ENCODE measurements around the gene CHD9. TPM values are rescaled to one million over a fixed set of nuclear protein-coding genes. Genes with fewer than 3 reads are reported as not detected.

CHD9 gene
- polyA plus RNA-seq, 1 donor from 2014 or later, result 69.3 TPM

DNA sequence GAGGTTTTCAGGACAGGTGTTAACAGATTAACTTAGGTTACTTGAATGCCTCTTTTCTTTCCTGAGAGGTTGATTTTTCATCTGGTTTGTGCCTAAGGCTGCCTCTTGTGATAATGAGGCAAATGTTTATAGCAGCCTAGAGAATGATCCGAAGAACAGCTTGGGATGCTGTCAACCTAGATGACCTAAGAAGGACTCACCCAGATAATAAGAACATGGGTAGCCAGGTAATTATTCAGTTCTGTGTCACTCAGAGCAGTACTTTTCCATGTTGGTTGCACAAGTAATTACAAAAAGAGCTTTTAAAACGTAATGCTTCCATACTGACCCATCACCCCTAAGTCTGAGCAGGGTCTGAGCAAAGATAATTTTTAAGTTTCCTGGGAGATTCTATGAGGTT lies 60.3 kb downstream of the CHD9 start:
- Histone ChIP-seq H2AFZ (ENCODE audit: low read depth, low read length) (no peak overlapping the region), H3K4me2 (ENCODE audit: low read length) (no peak overlapping the region), H3K36me3 (ENCODE audit: insufficient read depth, low read length) (no peaks in the 10 kb centered on the region), H3K9me3 (ENCODE audit: low read length) (no peaks in the 10 kb centered on the region), H3F3A (ENCODE audit: insufficient read depth, low read length, poor library complexity, severe bottlenecking) (no peaks in the 10 kb centered on the region), H3K79me2 (replicated peaks; ENCODE audit: insufficient read depth, low read length) (no peaks in the 10 kb centered on the region), H3K9me2 (ENCODE audit: insufficient read depth, low read length) (no peaks in the 10 kb centered on the region), H3K9ac (ENCODE audit: low read length) (no peak overlapping the region), H3K27me3 (ENCODE audit: insufficient read depth, low read depth, low read length) (no peaks in the 10 kb centered on the region), H3K4me3 (ENCODE audit: low read length) (no peak overlapping the region), H3K27ac (ENCODE audit: low read length) (no peak overlapping the region), H4K20me1 (ENCODE audit: insufficient read depth) (no peaks in the 10 kb centered on the region)
- no peak for TF ChIP-seq MXI1 (conservative IDR thresholded peaks at IDR 0.05; ENCODE audit: poor library complexity, severe bottlenecking)
- TF ChIP-seq, protein P1, sequence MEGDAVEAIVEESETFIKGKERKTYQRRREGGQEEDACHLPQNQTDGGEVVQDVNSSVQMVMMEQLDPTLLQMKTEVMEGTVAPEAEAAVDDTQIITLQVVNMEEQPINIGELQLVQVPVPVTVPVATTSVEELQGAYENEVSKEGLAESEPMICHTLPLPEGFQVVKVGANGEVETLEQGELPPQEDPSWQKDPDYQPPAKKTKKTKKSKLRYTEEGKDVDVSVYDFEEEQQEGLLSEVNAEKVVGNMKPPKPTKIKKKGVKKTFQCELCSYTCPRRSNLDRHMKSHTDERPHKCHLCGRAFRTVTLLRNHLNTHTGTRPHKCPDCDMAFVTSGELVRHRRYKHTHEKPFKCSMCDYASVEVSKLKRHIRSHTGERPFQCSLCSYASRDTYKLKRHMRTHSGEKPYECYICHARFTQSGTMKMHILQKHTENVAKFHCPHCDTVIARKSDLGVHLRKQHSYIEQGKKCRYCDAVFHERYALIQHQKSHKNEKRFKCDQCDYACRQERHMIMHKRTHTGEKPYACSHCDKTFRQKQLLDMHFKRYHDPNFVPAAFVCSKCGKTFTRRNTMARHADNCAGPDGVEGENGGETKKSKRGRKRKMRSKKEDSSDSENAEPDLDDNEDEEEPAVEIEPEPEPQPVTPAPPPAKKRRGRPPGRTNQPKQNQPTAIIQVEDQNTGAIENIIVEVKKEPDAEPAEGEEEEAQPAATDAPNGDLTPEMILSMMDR (IDR thresholded peaks at IDR 0.05; ENCODE audit: poor library complexity, severe bottlenecking), result no peak
- TF ChIP-seq EZH2 (IDR thresholded peaks at IDR 0.05; ENCODE audit: borderline replicate concordance, insufficient read depth, low read length, poor library complexity, severe bottlenecking), result no peak
- no peak for TF ChIP-seq EP300 (conservative IDR thresholded peaks at IDR 0.05; ENCODE audit: poor library complexity, severe bottlenecking)
- TF ChIP-seq, protein P2, sequence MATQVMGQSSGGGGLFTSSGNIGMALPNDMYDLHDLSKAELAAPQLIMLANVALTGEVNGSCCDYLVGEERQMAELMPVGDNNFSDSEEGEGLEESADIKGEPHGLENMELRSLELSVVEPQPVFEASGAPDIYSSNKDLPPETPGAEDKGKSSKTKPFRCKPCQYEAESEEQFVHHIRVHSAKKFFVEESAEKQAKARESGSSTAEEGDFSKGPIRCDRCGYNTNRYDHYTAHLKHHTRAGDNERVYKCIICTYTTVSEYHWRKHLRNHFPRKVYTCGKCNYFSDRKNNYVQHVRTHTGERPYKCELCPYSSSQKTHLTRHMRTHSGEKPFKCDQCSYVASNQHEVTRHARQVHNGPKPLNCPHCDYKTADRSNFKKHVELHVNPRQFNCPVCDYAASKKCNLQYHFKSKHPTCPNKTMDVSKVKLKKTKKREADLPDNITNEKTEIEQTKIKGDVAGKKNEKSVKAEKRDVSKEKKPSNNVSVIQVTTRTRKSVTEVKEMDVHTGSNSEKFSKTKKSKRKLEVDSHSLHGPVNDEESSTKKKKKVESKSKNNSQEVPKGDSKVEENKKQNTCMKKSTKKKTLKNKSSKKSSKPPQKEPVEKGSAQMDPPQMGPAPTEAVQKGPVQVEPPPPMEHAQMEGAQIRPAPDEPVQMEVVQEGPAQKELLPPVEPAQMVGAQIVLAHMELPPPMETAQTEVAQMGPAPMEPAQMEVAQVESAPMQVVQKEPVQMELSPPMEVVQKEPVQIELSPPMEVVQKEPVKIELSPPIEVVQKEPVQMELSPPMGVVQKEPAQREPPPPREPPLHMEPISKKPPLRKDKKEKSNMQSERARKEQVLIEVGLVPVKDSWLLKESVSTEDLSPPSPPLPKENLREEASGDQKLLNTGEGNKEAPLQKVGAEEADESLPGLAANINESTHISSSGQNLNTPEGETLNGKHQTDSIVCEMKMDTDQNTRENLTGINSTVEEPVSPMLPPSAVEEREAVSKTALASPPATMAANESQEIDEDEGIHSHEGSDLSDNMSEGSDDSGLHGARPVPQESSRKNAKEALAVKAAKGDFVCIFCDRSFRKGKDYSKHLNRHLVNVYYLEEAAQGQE (IDR thresholded peaks at IDR 0.05; ENCODE audit: borderline replicate concordance), result no peak
- TF ChIP-seq SMC3 (conservative IDR thresholded peaks at IDR 0.05; ENCODE audit: poor library complexity), result no peak
- TF ChIP-seq RAD21 (conservative IDR thresholded peaks at IDR 0.05), result no peak
- no peak for TF ChIP-seq POLR2AphosphoS5 (IDR thresholded peaks at IDR 0.05)
- no peak for TF ChIP-seq TAF1 (IDR thresholded peaks at IDR 0.05; ENCODE audit: low read depth)

DNA sequence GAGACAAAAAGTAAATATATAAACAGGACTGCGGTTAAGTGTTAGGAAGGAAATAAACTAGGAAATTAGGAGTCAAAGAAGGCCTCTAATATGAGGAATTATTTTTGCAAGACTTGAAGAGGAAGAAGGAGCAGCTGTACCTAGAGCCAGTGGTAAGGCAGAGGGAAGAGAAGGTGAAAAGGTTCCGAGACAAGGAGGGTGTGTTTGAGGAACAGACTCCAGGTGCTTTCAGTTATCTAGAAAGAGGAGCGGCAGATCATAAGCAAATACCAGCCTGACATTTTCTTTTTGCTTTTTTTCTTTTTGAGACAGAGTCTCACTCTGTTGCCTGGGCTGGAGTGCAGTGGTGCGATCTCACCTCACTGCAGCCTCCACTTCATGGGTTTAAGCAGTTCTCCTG lies 61.0 kb downstream of the CHD9 start:
- Histone ChIP-seq H2AFZ (ENCODE audit: low read depth, low read length) (no peak overlapping the region), H3K27me3 (ENCODE audit: insufficient read depth, low read depth, low read length) (no peaks in the 10 kb centered on the region), H3K9me2 (ENCODE audit: insufficient read depth, low read length) (no peaks in the 10 kb centered on the region), H3F3A (ENCODE audit: insufficient read depth, low read length, poor library complexity, severe bottlenecking) (no peaks in the 10 kb centered on the region), H3K4me3 (ENCODE audit: low read length) (no peak overlapping the region), H4K20me1 (ENCODE audit: insufficient read depth) (no peaks in the 10 kb centered on the region), H3K36me3 (ENCODE audit: insufficient read depth, low read length) (no peaks in the 10 kb centered on the region), H3K4me2 (ENCODE audit: low read length) (no peak overlapping the region), H3K27ac (ENCODE audit: low read length) (no peak overlapping the region), H3K9me3 (ENCODE audit: low read length) (no peaks in the 10 kb centered on the region), H3K9ac (ENCODE audit: low read length) (no peak overlapping the region), H3K79me2 (replicated peaks; ENCODE audit: insufficient read depth, low read length) (no peaks in the 10 kb centered on the region)
- TF ChIP-seq EP300 (conservative IDR thresholded peaks at IDR 0.05; ENCODE audit: poor library complexity, severe bottlenecking), result no peak
- TF ChIP-seq, protein P1 (IDR thresholded peaks at IDR 0.05; ENCODE audit: poor library complexity, severe bottlenecking), result no peak
- TF ChIP-seq SMC3 (conservative IDR thresholded peaks at IDR 0.05; ENCODE audit: poor library complexity), result no peak
- TF ChIP-seq RAD21 (conservative IDR thresholded peaks at IDR 0.05), result no peak
- TF ChIP-seq, protein P2 (IDR thresholded peaks at IDR 0.05; ENCODE audit: borderline replicate concordance), result no peak
- no peak for TF ChIP-seq POLR2AphosphoS5 (IDR thresholded peaks at IDR 0.05)
- TF ChIP-seq TAF1 (IDR thresholded peaks at IDR 0.05; ENCODE audit: low read depth), result no peak
- TF ChIP-seq MXI1 (conservative IDR thresholded peaks at IDR 0.05; ENCODE audit: poor library complexity, severe bottlenecking), result no peak
- no peak for TF ChIP-seq EZH2 (IDR thresholded peaks at IDR 0.05; ENCODE audit: borderline replicate concordance, insufficient read depth, low read length, poor library complexity, severe bottlenecking)

All from neural cell (in vitro differentiated cells).